Choroid plexus epithelial cell (primary cell): ENCODE data around the gene ADARB2.

Experiments used
- DNase-seq: peaks from one replicate; pipeline ENCODE4 v3.0.0-alpha.2; 2010; ENCODE audit warnings: low read depth
- H3K4me3 ChIP-seq: 2 replicates; pipeline ENCODE4 v1.5.1; 2011; ENCODE audit warnings: low read depth, mild to moderate bottlenecking, control low read depth, low read length, moderate library complexity
- CTCF ChIP-seq: conservative IDR thresholded peaks from 2 replicates; pipeline ENCODE4 v1.5.1; 2011; ENCODE audit warnings: low read depth, mild to moderate bottlenecking, control low read depth, inconsistent platforms, low read length, moderate library complexity

Gene ADARB2

GRCh38 chr10:1507436-1507835 is 229.9 kb downstream of the ADARB2 start:
- no peak for TF ChIP-seq CTCF
- DNase-seq: no peak
- H3K4me3 ChIP-seq: no peak overlapping the region

- no peak for DNase-seq
- no peak for TF ChIP-seq CTCF
- no peak overlapping the region for H3K4me3 ChIP-seq
Observed at GRCh38 chr10:1504940-1505339, 232.4 kb downstream of the ADARB2 start.

GRCh38 chr10:1504286-1504685 is 233.0 kb downstream of the ADARB2 start:
- no peak overlapping the region for H3K4me3 ChIP-seq
- TF ChIP-seq CTCF: no peak
- DNase-seq: no peak

- no peak for DNase-seq
- no peak for TF ChIP-seq CTCF
- H3K4me3 ChIP-seq: no peak overlapping the region
Observed at GRCh38 chr10:1502451-1502850, 234.9 kb downstream of the ADARB2 start.

- TF ChIP-seq CTCF: no peak
Observed at GRCh38 chr10:1499359-1499957, 237.9 kb downstream of the ADARB2 start.

GRCh38 chr10:1498746-1499358 is 238.5 kb downstream of the ADARB2 start:
- TF ChIP-seq CTCF: no peak
- DNase-seq: no peak
- H3K4me3 ChIP-seq: no peak overlapping the region

More at GRCh38 chr10:1499359-1499957, 237.9 kb downstream of the ADARB2 start:
- no peak for DNase-seq
- H3K4me3 ChIP-seq: no peak overlapping the region

- no peak for TF ChIP-seq CTCF
- H3K4me3 ChIP-seq: no peak overlapping the region
- no peak for DNase-seq
Observed at GRCh38 chr10:1495915-1496517, 241.3 kb downstream of the ADARB2 start.
